Caco-2 (cell line): ENCODE results near the gene SYT1. TPM values are rescaled to one million over a fixed set of nuclear protein-coding genes. Genes with fewer than 3 reads are reported as not detected.
"Not testable (repeated sequence)": the region's sequence is repeated elsewhere in the genome, so short reads cannot be mapped to it uniquely, and the experiment has no call there.

Source experiments
- BruUV-seq: library from RNA; stranded (reverse); fragments of 400-500 nt; replicated peaks from 2 replicates; lab custom pipeline; 2021; lab: Mats Ljungman, UMichigan
- CTCF ChIA-PET: fragments of 300-600 bp; sonication (Branson Sonifier 250); formaldehyde crosslinking; loops from one replicate; lab custom pipeline; 2022; ENCODE audit warnings: antibody characterized with exemption; lab: Charles Lee
- POLR2A ChIA-PET: fragments of 300-600 bp; sonication (Branson Sonifier 250); formaldehyde crosslinking; loops from one replicate; lab custom pipeline; 2022; ENCODE audit warnings: antibody characterized with exemption; lab: Charles Lee
- DNase-seq, 2 experiments: peaks; one replicate each; pipeline versions ENCODE4 v3.0.0 to v3.0.0-alpha.2; 2020 to 2022
- H3K27me3 ChIP-seq: replicated peaks from 2 replicates; pipeline ENCODE4 v1.6.0; 2011; ENCODE audit warnings: low read length; ENCODE audit not compliant: control insufficient read depth, insufficient read depth
- H3K36me3 ChIP-seq: 2 replicates; pipeline ENCODE4 v1.5.1; 2011; ENCODE audit warnings: low read length; ENCODE audit not compliant: control insufficient read depth, insufficient read depth
- H3K4me1 ChIP-seq: fragments of 250-450 bp; sonication (Bioruptor Pico); 2 replicates; pipeline ENCODE4 v1.5.1; 2020; ENCODE audit warnings: mild to moderate bottlenecking
- H3K4me3 ChIP-seq: 2 replicates; pipeline ENCODE4 v1.5.1; 2011; ENCODE audit warnings: low read depth, mild to moderate bottlenecking, control low read depth, low read length
- H3K9me3 ChIP-seq: fragments of 250-450 bp; sonication (Bioruptor Pico); 2 replicates; pipeline ENCODE4 v1.5.1; 2020; ENCODE audit warnings: mild to moderate bottlenecking, moderate library complexity
- H3K27ac Mint-ChIP-seq: one replicate; pipeline ENCODE4 v1.8.0; 2022; ENCODE audit warnings: mixed read lengths; ENCODE audit not compliant: unreplicated experiment
- H3K27me3 Mint-ChIP-seq: one replicate; pipeline ENCODE4 v1.8.0; 2022; ENCODE audit warnings: mixed read lengths; ENCODE audit not compliant: insufficient read depth, unreplicated experiment
- H3K36me3 Mint-ChIP-seq: one replicate; pipeline ENCODE4 v1.8.0; 2022; ENCODE audit warnings: mild to moderate bottlenecking, mixed read lengths; ENCODE audit not compliant: insufficient read depth, unreplicated experiment
- H3K4me1 Mint-ChIP-seq: one replicate; pipeline ENCODE4 v1.8.0; 2022; ENCODE audit warnings: low read depth, mixed read lengths; ENCODE audit not compliant: unreplicated experiment
- H3K4me3 Mint-ChIP-seq: one replicate; pipeline ENCODE4 v1.8.0; 2022; ENCODE audit warnings: mild to moderate bottlenecking, moderate library complexity, mixed read lengths; ENCODE audit not compliant: unreplicated experiment
- H3K9me3 Mint-ChIP-seq: one replicate; pipeline ENCODE4 v1.8.0; 2022; ENCODE audit warnings: mixed read lengths; ENCODE audit not compliant: unreplicated experiment
- CTCF ChIP-seq, 2 experiments: fragments of 200-600 bp in 1 of 2; IDR thresholded peaks; 1 replicate in 1 of 2; 2 replicates in 1 of 2; pipeline versions ENCODE4 v1.5.1 to v1.8.0; 2011 to 2022; ENCODE audit warnings: antibody characterized with exemption in 1 of 2, control low read depth in 1 of 2, inconsistent platforms in 1 of 2, low read depth in 1 of 2, low read length in 1 of 2, mild to moderate bottlenecking in 1 of 2, moderate library complexity in 1 of 2; ENCODE audit not compliant: insufficient read depth in 1 of 2, severe bottlenecking in 1 of 2, unreplicated experiment in 1 of 2
- intact Hi-C: fragments of 100-400 bp; cut with micrococcal nuclease; formaldehyde crosslinking; loops from one replicate; pipeline ENCODE4 v1.10.0; 2022; ENCODE audit not compliant: unreplicated experiment
- total RNA-seq: library from RNA; stranded (reverse); gene quantifications from 2 replicates; pipeline ENCODE4 v1.2.3, GENCODE V29; 2022

SYT1 gene
- total RNA-seq, 1 experiment from 2014 or later, result 0.39 TPM

DNA sequence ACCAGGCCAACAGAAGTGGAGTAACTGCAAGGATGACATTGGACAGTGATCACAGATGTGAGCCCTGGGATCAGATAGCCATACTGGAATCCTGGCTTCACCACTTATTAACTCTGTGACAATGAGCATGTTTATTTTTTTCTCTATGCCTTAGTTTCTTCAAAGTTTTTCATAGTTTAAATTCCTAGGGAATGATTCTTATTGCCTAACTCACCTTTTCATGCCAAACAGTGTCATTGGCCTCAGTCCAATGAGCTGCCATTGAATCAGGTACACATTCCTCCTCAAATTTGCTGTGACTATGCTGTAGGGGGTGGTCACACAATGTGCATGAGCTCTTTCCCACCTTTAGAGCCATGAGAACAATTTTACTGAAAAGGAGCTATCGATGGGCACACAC, 342.3 kb downstream of the SYT1 start:
- ChIA-PET POLR2A (no interaction called here), CTCF (interaction anchor here (1.2 kb wide), 1 partner anchor 138 kb away, joined by 3 read pairs; no protein-coding TSS in a partner anchor)
- no peak overlapping the region for H3K4me3 Mint-ChIP-seq
- no peak overlapping the region for H3K27ac Mint-ChIP-seq
- intact Hi-C loops, result no loop called here
- no peaks in the 10 kb centered on the region for H3K9me3 Mint-ChIP-seq
- H3K9me3 ChIP-seq, result no peaks in the 10 kb centered on the region
- peaks cover 15% of the 10 kb centered on the region for H3K4me1 ChIP-seq
- H3K27me3 ChIP-seq, result no peaks in the 10 kb centered on the region
- H3K36me3 Mint-ChIP-seq, result no peaks in the 10 kb centered on the region
- H3K4me1 Mint-ChIP-seq, result peaks cover 19% of the 10 kb centered on the region
- no peaks in the 10 kb centered on the region for H3K36me3 ChIP-seq
- no peak overlapping the region for H3K4me3 ChIP-seq
- BruUV-seq, result no TSS peak
- H3K27me3 Mint-ChIP-seq, result no peaks in the 10 kb centered on the region
- no peak for DNase-seq
- TF ChIP-seq CTCF (IDR thresholded peaks at IDR 0.05; ENCODE audit: insufficient read depth in 1 of 2, low read depth in 1 of 2, low read length in 1 of 2, severe bottlenecking in 1 of 2, unreplicated experiment in 1 of 2), result no peak

DNA sequence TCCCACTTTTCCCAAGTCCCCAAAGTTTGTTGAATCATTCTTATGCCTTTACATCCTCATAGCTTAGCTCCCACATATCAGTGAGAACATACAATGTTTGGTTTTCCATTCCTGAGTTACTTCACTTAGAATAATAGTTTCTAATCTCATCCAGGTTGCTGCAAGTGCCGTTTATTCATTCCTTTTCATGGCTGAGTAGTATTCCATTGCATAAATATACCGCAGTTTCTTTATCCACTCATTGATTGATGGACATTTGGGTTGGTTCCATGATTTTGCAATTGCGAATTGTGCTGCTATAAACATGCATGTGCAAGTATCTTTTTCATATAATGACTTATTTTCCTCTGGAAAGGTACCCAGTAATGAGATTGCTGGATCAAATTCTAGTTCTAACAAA, 345.8 kb downstream of the SYT1 start:
- BruUV-seq, H3K36me3 Mint-ChIP-seq, H3K9me3 Mint-ChIP-seq, intact Hi-C loops, DNase-seq, H3K9me3 ChIP-seq, H3K4me3 ChIP-seq, H3K4me3 Mint-ChIP-seq, H3K27me3 Mint-ChIP-seq, H3K27ac Mint-ChIP-seq, H3K36me3 ChIP-seq, POLR2A ChIA-PET, CTCF ChIA-PET, H3K27me3 ChIP-seq: not testable (repeated sequence)
- peaks cover 19% of the 10 kb centered on the region for H3K4me1 Mint-ChIP-seq
- H3K4me1 ChIP-seq, result peaks cover 15% of the 10 kb centered on the region

GRCh38 chr12:79217306-79217705, 352.7 kb downstream of the SYT1 start:
- H3K36me3 ChIP-seq, result no peaks in the 10 kb centered on the region
- H3K9me3 Mint-ChIP-seq, result peaks cover 16% of the 10 kb centered on the region
- no peaks in the 10 kb centered on the region for H3K27me3 Mint-ChIP-seq
- no TSS peak for BruUV-seq
- ChIA-PET CTCF (no interaction called here), POLR2A (no interaction called here)
- no peak overlapping the region for H3K27ac Mint-ChIP-seq
- H3K4me3 ChIP-seq, result no peak overlapping the region
- no peak for DNase-seq
- no peaks in the 10 kb centered on the region for H3K27me3 ChIP-seq
- H3K4me1 ChIP-seq, result no peaks in the 10 kb centered on the region
- H3K4me1 Mint-ChIP-seq, result no peaks in the 10 kb centered on the region
- H3K9me3 ChIP-seq, result no peaks in the 10 kb centered on the region
- H3K4me3 Mint-ChIP-seq, result no peak overlapping the region
- no peak for TF ChIP-seq CTCF (IDR thresholded peaks at IDR 0.05; ENCODE audit: insufficient read depth in 1 of 2, low read depth in 1 of 2, low read length in 1 of 2, severe bottlenecking in 1 of 2, unreplicated experiment in 1 of 2)
- no peaks in the 10 kb centered on the region for H3K36me3 Mint-ChIP-seq
- intact Hi-C loops, result no loop called here

DNA sequence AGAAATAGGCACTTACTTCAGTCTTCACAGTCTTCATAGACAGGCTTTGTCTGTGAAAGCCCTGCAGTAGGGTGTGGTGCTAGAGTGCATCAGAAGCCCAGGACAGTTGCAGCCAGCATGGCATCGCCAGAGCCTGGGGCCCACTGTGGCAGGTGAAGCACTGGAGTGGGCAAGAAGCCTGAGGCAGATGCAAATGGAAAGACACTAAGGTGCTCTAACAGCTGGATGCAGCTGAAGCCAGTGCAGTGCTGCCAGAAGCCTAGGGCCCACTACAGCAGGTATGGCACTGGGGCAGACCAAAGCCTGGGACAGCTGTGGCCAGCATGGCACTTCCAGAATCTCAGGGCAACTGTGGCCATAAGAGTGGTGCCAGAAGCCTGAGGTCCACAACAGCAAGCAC, 358.6 kb downstream of the SYT1 start:
- ChIA-PET POLR2A (no interaction called here), CTCF (no interaction called here)
- no peaks in the 10 kb centered on the region for H3K9me3 ChIP-seq
- no peaks in the 10 kb centered on the region for H3K4me1 ChIP-seq
- Mint-ChIP-seq H3K4me1 (no peaks in the 10 kb centered on the region), H3K27me3 (no peaks in the 10 kb centered on the region), H3K36me3 (no peaks in the 10 kb centered on the region), H3K9me3 (peaks cover 24% of the 10 kb centered on the region), H3K27ac (no peak overlapping the region), H3K4me3 (no peak overlapping the region)
- TF ChIP-seq CTCF (IDR thresholded peaks at IDR 0.05; ENCODE audit: insufficient read depth in 1 of 2, low read depth in 1 of 2, low read length in 1 of 2, severe bottlenecking in 1 of 2, unreplicated experiment in 1 of 2), result no peak
- H3K36me3 ChIP-seq, result no peaks in the 10 kb centered on the region
- H3K4me3 ChIP-seq, result no peak overlapping the region
- BruUV-seq, result no TSS peak
- intact Hi-C loops, result no loop called here
- H3K27me3 ChIP-seq, result no peaks in the 10 kb centered on the region
- DNase-seq, result no peak
